Measurements from ENCODE around the gene TUBGCP5.

The TUBGCP5 gene

GRCh38 chr15:22966321-22967083 is 72.9 kb downstream of the TUBGCP5 start:
- Histone ChIP-seq H3K9me3 (ENCODE audit: control insufficient read depth in 1 of 2, low read length in 2 of 2) (no peaks in the 10 kb centered on the region), H3K27me3 (ENCODE audit: control insufficient read depth in 1 of 2, insufficient read depth in 2 of 2, low read length in 2 of 2) (no peaks in the 10 kb centered on the region), H3K9ac (ENCODE audit: low read depth in 1 of 2, low read length in 2 of 2) (no peak overlapping the region), H3K4me1 (ENCODE audit: control insufficient read depth in 1 of 2, insufficient read depth in 2 of 2, low read length in 2 of 2) (peaks cover 7 to 14% of the 10 kb centered on the region in 2 donors), H3K4me3 (ENCODE audit: low read depth in 1 of 2, low read length in 2 of 2) (no peak overlapping the region), H3K27ac (ENCODE audit: low read depth, low read length) (no peak overlapping the region), H3K36me3 (ENCODE audit: control insufficient read depth in 1 of 2, insufficient read depth in 2 of 2, low read length in 2 of 2) (peaks cover 0 to 9% of the 10 kb centered on the region in 2 donors)

GRCh38 chr15:22963641-22964040 is 75.7 kb downstream of the TUBGCP5 start:
- Histone ChIP-seq H3K27ac (ENCODE audit: low read depth, low read length) (no peak overlapping the region), H3K27me3 (ENCODE audit: control insufficient read depth in 1 of 2, insufficient read depth in 2 of 2, low read length in 2 of 2) (no peaks in the 10 kb centered on the region), H3K9me3 (ENCODE audit: control insufficient read depth in 1 of 2, low read length in 2 of 2) (no peaks in the 10 kb centered on the region), H3K9ac (ENCODE audit: low read depth in 1 of 2, low read length in 2 of 2) (no peak overlapping the region), H3K4me1 (ENCODE audit: control insufficient read depth in 1 of 2, insufficient read depth in 2 of 2, low read length in 2 of 2) (peaks cover 10 to 21% of the 10 kb centered on the region in 2 donors), H3K36me3 (ENCODE audit: control insufficient read depth in 1 of 2, insufficient read depth in 2 of 2, low read length in 2 of 2) (peaks cover 0 to 9% of the 10 kb centered on the region in 2 donors), H3K4me3 (ENCODE audit: low read depth in 1 of 2, low read length in 2 of 2) (no peak overlapping the region)

- H3K9ac ChIP-seq (ENCODE audit: low read depth in 1 of 2, low read length in 2 of 2) = no peak overlapping the region
- no peaks in the 10 kb centered on the region for H3K9me3 ChIP-seq (ENCODE audit: control insufficient read depth in 1 of 2, low read length in 2 of 2)
- peaks cover 0 to 9% of the 10 kb centered on the region in 2 donors for H3K36me3 ChIP-seq (ENCODE audit: control insufficient read depth in 1 of 2, insufficient read depth in 2 of 2, low read length in 2 of 2)
- H3K27me3 ChIP-seq (ENCODE audit: control insufficient read depth in 1 of 2, insufficient read depth in 2 of 2, low read length in 2 of 2) = no peaks in the 10 kb centered on the region
- no peak overlapping the region for H3K4me3 ChIP-seq (ENCODE audit: low read depth in 1 of 2, low read length in 2 of 2)
- no peak overlapping the region for H3K27ac ChIP-seq (ENCODE audit: low read depth, low read length)
- peaks cover 10 to 21% of the 10 kb centered on the region in 2 donors for H3K4me1 ChIP-seq (ENCODE audit: control insufficient read depth in 1 of 2, insufficient read depth in 2 of 2, low read length in 2 of 2)
Measured at GRCh38 chr15:22962611-22963010, 76.8 kb downstream of the TUBGCP5 start.

GRCh38 chr15:22961762-22962161 is 77.6 kb downstream of the TUBGCP5 start:
- H3K27ac ChIP-seq (ENCODE audit: low read depth, low read length) = no peak overlapping the region
- H3K27me3 ChIP-seq (ENCODE audit: control insufficient read depth in 1 of 2, insufficient read depth in 2 of 2, low read length in 2 of 2) = no peaks in the 10 kb centered on the region
- H3K4me1 ChIP-seq (ENCODE audit: control insufficient read depth in 1 of 2, insufficient read depth in 2 of 2, low read length in 2 of 2) = peaks cover 10 to 21% of the 10 kb centered on the region in 2 donors
- no peaks in the 10 kb centered on the region for H3K9me3 ChIP-seq (ENCODE audit: control insufficient read depth in 1 of 2, low read length in 2 of 2)
- no peak overlapping the region for H3K4me3 ChIP-seq (ENCODE audit: low read depth in 1 of 2, low read length in 2 of 2)
- peaks cover 0 to 9% of the 10 kb centered on the region in 2 donors for H3K36me3 ChIP-seq (ENCODE audit: control insufficient read depth in 1 of 2, insufficient read depth in 2 of 2, low read length in 2 of 2)
- H3K9ac ChIP-seq (ENCODE audit: low read depth in 1 of 2, low read length in 2 of 2) = no peak overlapping the region

- Histone ChIP-seq H3K27me3 (ENCODE audit: control insufficient read depth in 1 of 2, insufficient read depth in 2 of 2, low read length in 2 of 2) (no peaks in the 10 kb centered on the region), H3K4me3 (ENCODE audit: low read depth in 1 of 2, low read length in 2 of 2) (no peak overlapping the region), H3K9ac (ENCODE audit: low read depth in 1 of 2, low read length in 2 of 2) (no peak overlapping the region), H3K36me3 (ENCODE audit: control insufficient read depth in 1 of 2, insufficient read depth in 2 of 2, low read length in 2 of 2) (peaks cover 0 to 4% of the 10 kb centered on the region in 2 donors), H3K27ac (ENCODE audit: low read depth, low read length) (no peak overlapping the region), H3K9me3 (ENCODE audit: control insufficient read depth in 1 of 2, low read length in 2 of 2) (no peaks in the 10 kb centered on the region), H3K4me1 (ENCODE audit: control insufficient read depth in 1 of 2, insufficient read depth in 2 of 2, low read length in 2 of 2) (peaks cover 10 to 22% of the 10 kb centered on the region in 2 donors)
Measured at GRCh38 chr15:22960556-22960955, 78.8 kb downstream of the TUBGCP5 start.

GRCh38 chr15:22960126-22960525 is 79.2 kb downstream of the TUBGCP5 start:
- H3K4me1 ChIP-seq (ENCODE audit: control insufficient read depth in 1 of 2, insufficient read depth in 2 of 2, low read length in 2 of 2) = peaks cover 10 to 26% of the 10 kb centered on the region in 2 donors
- H3K9me3 ChIP-seq (ENCODE audit: control insufficient read depth in 1 of 2, low read length in 2 of 2) = no peaks in the 10 kb centered on the region
- H3K27me3 ChIP-seq (ENCODE audit: control insufficient read depth in 1 of 2, insufficient read depth in 2 of 2, low read length in 2 of 2) = no peaks in the 10 kb centered on the region
- H3K4me3 ChIP-seq (ENCODE audit: low read depth in 1 of 2, low read length in 2 of 2) = no peak overlapping the region
- H3K27ac ChIP-seq (ENCODE audit: low read depth, low read length) = no peak overlapping the region
- H3K36me3 ChIP-seq (ENCODE audit: control insufficient read depth in 1 of 2, insufficient read depth in 2 of 2, low read length in 2 of 2) = peaks cover 0 to 4% of the 10 kb centered on the region in 2 donors
- H3K9ac ChIP-seq (ENCODE audit: low read depth in 1 of 2, low read length in 2 of 2) = no peak overlapping the region

- Histone ChIP-seq H3K27ac (ENCODE audit: low read depth, low read length) (no peak overlapping the region), H3K9me3 (ENCODE audit: control insufficient read depth in 1 of 2, low read length in 2 of 2) (no peaks in the 10 kb centered on the region), H3K4me3 (ENCODE audit: low read depth in 1 of 2, low read length in 2 of 2) (no peak overlapping the region), H3K36me3 (ENCODE audit: control insufficient read depth in 1 of 2, insufficient read depth in 2 of 2, low read length in 2 of 2) (peaks cover 0 to 4% of the 10 kb centered on the region in 2 donors), H3K27me3 (ENCODE audit: control insufficient read depth in 1 of 2, insufficient read depth in 2 of 2, low read length in 2 of 2) (no peaks in the 10 kb centered on the region), H3K4me1 (ENCODE audit: control insufficient read depth in 1 of 2, insufficient read depth in 2 of 2, low read length in 2 of 2) (peaks cover 10 to 26% of the 10 kb centered on the region in 2 donors), H3K9ac (ENCODE audit: low read depth in 1 of 2, low read length in 2 of 2) (no peak overlapping the region)
Measured at GRCh38 chr15:22959321-22960101, 79.9 kb downstream of the TUBGCP5 start.

GRCh38 chr15:22958487-22959280 is 80.7 kb downstream of the TUBGCP5 start:
- H3K4me1 ChIP-seq (ENCODE audit: control insufficient read depth in 1 of 2, insufficient read depth in 2 of 2, low read length in 2 of 2) = peaks cover 10 to 24% of the 10 kb centered on the region in 2 donors
- H3K9me3 ChIP-seq (ENCODE audit: control insufficient read depth in 1 of 2, low read length in 2 of 2) = no peaks in the 10 kb centered on the region
- H3K9ac ChIP-seq (ENCODE audit: low read depth in 1 of 2, low read length in 2 of 2) = no peak overlapping the region
- H3K36me3 ChIP-seq (ENCODE audit: control insufficient read depth in 1 of 2, insufficient read depth in 2 of 2, low read length in 2 of 2) = peaks cover 0 to 4% of the 10 kb centered on the region in 2 donors
- H3K27ac ChIP-seq (ENCODE audit: low read depth, low read length) = no peak overlapping the region
- no peak overlapping the region for H3K4me3 ChIP-seq (ENCODE audit: low read depth in 1 of 2, low read length in 2 of 2)
- H3K27me3 ChIP-seq (ENCODE audit: control insufficient read depth in 1 of 2, insufficient read depth in 2 of 2, low read length in 2 of 2) = no peaks in the 10 kb centered on the region

GRCh38 chr15:22956978-22957260 is 82.5 kb downstream of the TUBGCP5 start:
- Histone ChIP-seq H3K9me3 (ENCODE audit: control insufficient read depth in 1 of 2, low read length in 2 of 2) (no peaks in the 10 kb centered on the region), H3K4me3 (ENCODE audit: low read depth in 1 of 2, low read length in 2 of 2) (no peak overlapping the region), H3K36me3 (ENCODE audit: control insufficient read depth in 1 of 2, insufficient read depth in 2 of 2, low read length in 2 of 2) (no peaks in the 10 kb centered on the region), H3K4me1 (ENCODE audit: control insufficient read depth in 1 of 2, insufficient read depth in 2 of 2, low read length in 2 of 2) (peaks cover 7 to 17% of the 10 kb centered on the region in 2 donors), H3K9ac (ENCODE audit: low read depth in 1 of 2, low read length in 2 of 2) (no peak overlapping the region), H3K27me3 (ENCODE audit: control insufficient read depth in 1 of 2, insufficient read depth in 2 of 2, low read length in 2 of 2) (no peaks in the 10 kb centered on the region), H3K27ac (ENCODE audit: low read depth, low read length) (no peak overlapping the region)
